Activated CD4-positive, alpha-beta T cell treated with anti-CD3 and anti-CD28 coated beads for 1 hour (primary cell): ENCODE results near the gene ATAD2B.
"Not testable (repeated sequence)": the region's sequence is repeated elsewhere in the genome, so short reads cannot be mapped to it uniquely, and the experiment has no call there.

Source experiments
- DNase-seq: peaks from one replicate; pipeline ENCODE4 v3.0.0-alpha.2; 2020

Gene ATAD2B

GRCh38 chr2:23723029-23723428 lies 203.9 kb downstream of the ATAD2B start:
- DNase-seq, result not testable (repeated sequence)

- DNase-seq, result no peak
These were observed 204.7 kb downstream of the ATAD2B start for GRCh38 chr2:23722255-23722654.

GRCh38 chr2:23721454-23721826 lies 205.5 kb downstream of the ATAD2B start:
- DNase-seq, result no peak

- no peak for DNase-seq
These were observed 206.0 kb downstream of the ATAD2B start for GRCh38 chr2:23720705-23721453.

GRCh38 chr2:23719716-23720115 lies 207.2 kb downstream of the ATAD2B start:
- no peak for DNase-seq

- no peak for DNase-seq
These were observed 207.8 kb downstream of the ATAD2B start for GRCh38 chr2:23718931-23719700.

GRCh38 chr2:23713351-23713750 lies 213.6 kb downstream of the ATAD2B start:
- no peak for DNase-seq

- no peak for DNase-seq
These were observed 214.2 kb downstream of the ATAD2B start for GRCh38 chr2:23712756-23713151.

- no peak for DNase-seq
These were observed 214.8 kb downstream of the ATAD2B start for GRCh38 chr2:23711979-23712755.

GRCh38 chr2:23709311-23709710 lies 217.6 kb downstream of the ATAD2B start:
- DNase-seq, result no peak

GRCh38 chr2:23708771-23709170 lies 218.2 kb downstream of the ATAD2B start:
- no peak for DNase-seq

- DNase-seq, result no peak
These were observed 219.8 kb downstream of the ATAD2B start for GRCh38 chr2:23707096-23707495.

- no peak for DNase-seq
These were observed 220.3 kb downstream of the ATAD2B start for GRCh38 chr2:23706613-23707078.

GRCh38 chr2:23705771-23706612 lies 220.9 kb downstream of the ATAD2B start:
- DNase-seq, result no peak

GRCh38 chr2:23703583-23704385 lies 223.1 kb downstream of the ATAD2B start:
- no peak for DNase-seq

- DNase-seq, result no peak
These were observed 223.8 kb downstream of the ATAD2B start for GRCh38 chr2:23703037-23703582.

- no peak for DNase-seq
These were observed 226.3 kb downstream of the ATAD2B start for GRCh38 chr2:23700627-23701026.

- no peak for DNase-seq
These were observed 227.4 kb downstream of the ATAD2B start for GRCh38 chr2:23699580-23699925.

GRCh38 chr2:23698721-23699579 lies 228.0 kb downstream of the ATAD2B start:
- DNase-seq, result no peak
